Metanephros (tissue), 1 donor: ENCODE data around the gene MPPED1. TPM values are rescaled to one million over a fixed set of nuclear protein-coding genes. Genes with fewer than 3 reads are reported as not detected.

Source experiments
- total RNA-seq: library from RNA; depleted of rRNA; stranded (reverse); fragments of >200 nt; gene quantifications from one replicate; pipeline ENCODE4 v1.2.3, GENCODE V29; 2014

The MPPED1 gene, protein sequence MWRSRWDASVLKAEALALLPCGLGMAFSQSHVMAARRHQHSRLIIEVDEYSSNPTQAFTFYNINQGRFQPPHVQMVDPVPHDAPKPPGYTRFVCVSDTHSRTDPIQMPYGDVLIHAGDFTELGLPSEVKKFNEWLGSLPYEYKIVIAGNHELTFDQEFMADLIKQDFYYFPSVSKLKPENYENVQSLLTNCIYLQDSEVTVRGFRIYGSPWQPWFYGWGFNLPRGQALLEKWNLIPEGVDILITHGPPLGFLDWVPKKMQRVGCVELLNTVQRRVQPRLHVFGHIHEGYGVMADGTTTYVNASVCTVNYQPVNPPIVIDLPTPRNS
- 2.5 TPM for total RNA-seq

DNA sequence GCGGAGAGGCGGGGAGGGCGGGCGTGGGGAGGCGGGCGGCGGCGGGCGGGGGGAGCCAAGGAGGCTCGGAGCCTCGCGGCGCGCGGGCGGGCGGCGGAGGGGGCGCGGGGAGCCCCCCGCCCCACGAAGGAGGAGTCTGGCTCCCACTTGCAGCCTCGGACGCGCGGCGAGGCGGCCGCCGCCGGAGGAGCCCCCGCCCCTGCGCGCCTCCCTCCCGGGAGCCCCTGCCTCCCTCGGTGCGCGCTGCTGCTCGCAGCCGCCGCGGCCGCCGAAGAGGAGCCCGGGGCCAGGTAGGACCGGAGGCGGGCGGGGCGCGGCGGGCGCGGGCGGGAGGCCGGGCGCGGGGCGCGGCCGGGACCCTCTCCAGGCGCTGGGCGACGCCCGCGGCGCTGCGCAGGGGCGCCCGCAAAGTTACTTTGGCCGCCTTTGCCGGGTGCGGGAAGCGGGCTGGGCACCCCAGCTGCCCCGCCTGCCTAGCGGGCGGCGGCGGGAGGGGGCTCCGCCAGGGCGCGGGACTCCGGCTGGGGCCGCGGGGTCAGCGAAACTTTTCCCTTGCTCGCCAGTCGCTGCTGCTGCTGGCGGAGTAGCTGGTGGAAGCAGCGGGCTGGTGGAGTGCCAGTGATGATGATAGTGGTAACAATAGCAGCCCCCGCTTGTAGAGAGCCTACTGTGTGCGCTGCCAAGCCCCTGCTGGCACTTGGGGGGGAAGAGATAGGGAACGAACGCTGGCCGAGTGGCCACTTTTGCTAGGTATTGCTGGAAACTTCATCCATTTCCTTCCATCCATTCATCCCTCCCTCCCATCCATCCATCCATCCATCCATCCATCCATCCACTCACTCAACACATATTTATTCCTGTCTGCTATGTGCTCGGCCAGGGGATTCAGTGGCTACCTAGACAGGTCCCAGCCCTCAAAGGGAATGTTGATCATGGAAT lies at the start of gene MPPED1:
TSS of gene MPPED1 (plus strand) at position 146 of the 939 bp plus-strand sequence. CDS start 12,972 bp downstream, outside the sequence.

Other genes with a start within 250 kb of the MPPED1 start
- 29.5 TPM for gene TTLL12, start 224.9 kb upstream of the MPPED1 start, total RNA-seq
- gene SCUBE1, start 68.6 kb upstream of the MPPED1 start, total RNA-seq: 10.7 TPM